ENCODE measurements around the gene FOS.

- TF ChIP-seq POLR2A (IDR thresholded peaks at IDR 0.05) (no peak), POLR2AphosphoS5 (IDR thresholded peaks at IDR 0.05; ENCODE audit: insufficient read depth in 1 of 2, low read depth in 1 of 2) (peak in 1 of 2 donors; percentile 32)
- TF ChIP-seq, protein P1, sequence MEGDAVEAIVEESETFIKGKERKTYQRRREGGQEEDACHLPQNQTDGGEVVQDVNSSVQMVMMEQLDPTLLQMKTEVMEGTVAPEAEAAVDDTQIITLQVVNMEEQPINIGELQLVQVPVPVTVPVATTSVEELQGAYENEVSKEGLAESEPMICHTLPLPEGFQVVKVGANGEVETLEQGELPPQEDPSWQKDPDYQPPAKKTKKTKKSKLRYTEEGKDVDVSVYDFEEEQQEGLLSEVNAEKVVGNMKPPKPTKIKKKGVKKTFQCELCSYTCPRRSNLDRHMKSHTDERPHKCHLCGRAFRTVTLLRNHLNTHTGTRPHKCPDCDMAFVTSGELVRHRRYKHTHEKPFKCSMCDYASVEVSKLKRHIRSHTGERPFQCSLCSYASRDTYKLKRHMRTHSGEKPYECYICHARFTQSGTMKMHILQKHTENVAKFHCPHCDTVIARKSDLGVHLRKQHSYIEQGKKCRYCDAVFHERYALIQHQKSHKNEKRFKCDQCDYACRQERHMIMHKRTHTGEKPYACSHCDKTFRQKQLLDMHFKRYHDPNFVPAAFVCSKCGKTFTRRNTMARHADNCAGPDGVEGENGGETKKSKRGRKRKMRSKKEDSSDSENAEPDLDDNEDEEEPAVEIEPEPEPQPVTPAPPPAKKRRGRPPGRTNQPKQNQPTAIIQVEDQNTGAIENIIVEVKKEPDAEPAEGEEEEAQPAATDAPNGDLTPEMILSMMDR (IDR thresholded peaks at IDR 0.05), result peak; percentile 76 to 94 (median 89)
Measured at GRCh38 chr14:75303381-75303789, 24.8 kb downstream of the FOS start.
